ENCODE data around the gene TCF12. TPM values are rescaled to one million over a fixed set of nuclear protein-coding genes. Genes with fewer than 3 reads are reported as not detected.

TCF12 gene
- total and polyA plus RNA-seq, 11 donors = 6.5 to 77.3 (median 43.5) TPM

GRCh38 chr15:57124036-57124435, 205.6 kb downstream of the TCF12 start:
- DNase-seq (no peak), ATAC-seq (no peak)
- Histone ChIP-seq H3K27me3 (no peaks in the 10 kb centered on the region), H3K27ac (no peak overlapping the region), H3K36me3 (peaks cover 0 to 5% (median 0%) of the 10 kb centered on the region in 9 donors), H3K9me3 (no peaks in the 10 kb centered on the region), H3K4me3 (no peak overlapping the region), H3K4me1 (peaks cover 0 to 23% (median 6%) of the 10 kb centered on the region in 12 donors)
- WGBS, 4 donors = 96 to 100% (median 98%) methylated on average over 1 of the region's 1 CpG
- TF ChIP-seq POLR2A (IDR thresholded peaks at IDR 0.05) (no peak), CTCF (IDR thresholded peaks at IDR 0.05) (no peak)
- intact Hi-C loops (cut with DNase I) = no loop called here

- WGBS, 4 donors = 93 to 96% (median 95%) methylated on average over 3 of the region's 3 CpGs
- Histone ChIP-seq H3K27me3 (no peaks in the 10 kb centered on the region), H3K4me1 (peaks cover 0 to 29% (median 7%) of the 10 kb centered on the region in 12 donors), H3K36me3 (peaks cover 0 to 4% (median 0%) of the 10 kb centered on the region in 9 donors), H3K9me3 (no peaks in the 10 kb centered on the region), H3K4me3 (no peak overlapping the region), H3K27ac (no peak overlapping the region)
- DNase-seq (no peak), ATAC-seq (no peak)
- intact Hi-C loops (cut with DNase I) = no loop called here
- TF ChIP-seq POLR2A (IDR thresholded peaks at IDR 0.05) (no peak), CTCF (IDR thresholded peaks at IDR 0.05) (no peak)
Measured at GRCh38 chr15:57129064-57129463, 210.6 kb downstream of the TCF12 start.

DNA sequence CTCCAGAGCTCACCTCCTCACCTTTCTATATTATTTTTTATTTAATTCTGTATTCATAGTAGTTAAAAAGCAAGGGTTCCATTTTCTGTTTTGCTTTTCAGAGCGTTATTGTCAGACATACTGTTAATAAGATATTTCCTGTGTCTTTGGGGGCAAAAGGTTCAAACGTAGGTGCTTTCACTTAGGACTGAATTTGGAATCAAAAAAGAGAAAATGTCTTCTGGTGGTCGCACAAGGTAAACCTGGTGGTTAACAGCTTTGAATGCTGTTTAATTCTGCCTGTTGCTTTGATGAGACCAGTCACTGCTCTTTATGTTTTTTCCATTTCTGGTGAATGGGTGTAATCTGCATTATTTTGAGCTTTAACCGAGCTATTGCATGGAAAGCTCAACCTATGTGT, 212.5 kb downstream of the TCF12 start:
- DNase-seq (no peak), ATAC-seq (no peak)
- Histone ChIP-seq H3K4me1 (peaks cover 0 to 46% (median 25%) of the 10 kb centered on the region in 12 donors), H3K36me3 (no peaks in the 10 kb centered on the region), H3K4me3 (no peak overlapping the region), H3K27ac (no peak overlapping the region), H3K27me3 (no peaks in the 10 kb centered on the region), H3K9me3 (no peaks in the 10 kb centered on the region)
- no peak for TF ChIP-seq CTCF (IDR thresholded peaks at IDR 0.05)
- no peak for TF ChIP-seq POLR2A (IDR thresholded peaks at IDR 0.05)
- intact Hi-C loops (cut with DNase I) = loop anchor here in 7 of 10 donors (10.0 kb wide), 5 partner anchors 206 to 636 kb away; partner anchors contain the start of gene TCF12 (in 4 of the 7)
- 78 to 87% (median 81%) methylated on average over 4 of the region's 4 CpGs for WGBS, 4 donors

- Histone ChIP-seq H3K36me3 (no peaks in the 10 kb centered on the region), H3K9me3 (no peaks in the 10 kb centered on the region), H3K4me3 (no peak overlapping the region), H3K27me3 (no peaks in the 10 kb centered on the region), H3K4me1 (peaks cover 0 to 62% (median 41%) of the 10 kb centered on the region in 12 donors), H3K27ac (no peak overlapping the region)
- WGBS, 4 donors = 78 to 86% (median 85%) methylated on average over 9 of the region's 9 CpGs
- ATAC-seq = peak in 1 of 4 donors; percentile 19
- no peak for TF ChIP-seq CTCF (IDR thresholded peaks at IDR 0.05)
- TF ChIP-seq POLR2A (IDR thresholded peaks at IDR 0.05) = no peak
- intact Hi-C loops (cut with DNase I) = loop anchor here in 7 of 10 donors (10.0 kb wide), 5 partner anchors 209 to 639 kb away; partner anchors contain the start of gene TCF12 (in 4 of the 7)
- DNase-seq = no peak
Measured at GRCh38 chr15:57133127-57133968, 214.9 kb downstream of the TCF12 start.
